Measurements from ENCODE around the gene PLPPR3.

Gene PLPPR3

DNA sequence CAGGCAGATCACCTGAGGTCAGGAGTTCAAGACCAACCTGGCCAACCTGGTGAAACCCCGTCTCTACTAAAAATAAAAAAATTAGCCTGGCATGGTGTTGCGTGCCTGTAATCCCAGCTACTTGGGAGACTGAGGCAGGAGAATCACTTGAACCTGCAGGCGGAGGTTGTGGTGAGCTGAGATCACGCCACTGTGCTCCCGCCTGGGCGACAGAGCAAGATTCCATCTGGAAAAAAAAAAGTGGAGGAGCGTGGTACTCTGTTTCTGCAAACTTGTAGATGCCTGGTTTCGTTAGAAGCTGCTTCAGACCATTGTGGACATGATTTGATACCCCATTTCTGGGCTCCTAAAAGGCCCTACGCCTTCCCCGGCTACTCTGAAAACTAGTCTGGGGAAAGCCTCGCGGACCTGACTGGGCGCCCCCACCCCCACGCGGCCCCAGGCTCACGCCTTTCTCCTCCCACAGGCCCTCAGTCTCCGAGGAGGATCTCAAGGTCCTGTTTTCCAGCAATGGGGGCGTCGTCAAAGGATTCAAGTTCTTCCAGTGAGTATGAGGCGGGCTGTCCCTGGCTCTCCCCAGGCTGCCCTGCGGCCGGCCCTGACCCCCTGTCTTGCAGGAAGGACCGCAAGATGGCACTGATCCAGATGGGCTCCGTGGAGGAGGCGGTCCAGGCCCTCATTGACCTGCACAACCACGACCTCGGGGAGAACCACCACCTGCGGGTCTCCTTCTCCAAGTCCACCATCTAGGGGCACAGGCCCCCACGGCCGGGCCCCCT is 11.5 kb downstream of the PLPPR3 start:
- no peak overlapping the region for H3K18ac ChIP-seq (ENCODE audit: low read length)
- H2BK15ac ChIP-seq (ENCODE audit: low read length), result no peak overlapping the region
- H3K9me3 ChIP-seq (replicated peaks in 1 of 2; ENCODE audit: control insufficient read depth in 2 of 2, insufficient read depth in 1 of 2, low read depth in 1 of 2, low read length in 2 of 2), result peaks cover 0 to 3% of the 10 kb centered on the region in 2 donors
- H4K91ac ChIP-seq (ENCODE audit: low read depth, low read length, poor library complexity), result no peak overlapping the region
- no peak for DNase-seq (ENCODE audit: low spot score)
- no peak overlapping the region for H3K9ac ChIP-seq (ENCODE audit: low read depth, low read length, poor library complexity)
- H3K27ac ChIP-seq (replicated peaks; ENCODE audit: low read length), result no peak overlapping the region
- no CpG with 5 or more reads among the region's 30 CpGs for WGBS, 2 donors (ENCODE audit: extremely low coverage in 2 of 2, insufficient read length in 2 of 2, insufficient replicate concordance in 1 of 2)
- peaks cover 75 to 85% of the 10 kb centered on the region in 2 donors for H3K36me3 ChIP-seq (replicated peaks in 1 of 2; ENCODE audit: control insufficient read depth in 2 of 2, insufficient read depth in 2 of 2, low read length in 2 of 2)
- H2BK120ac ChIP-seq (ENCODE audit: low read depth, low read length), result no peak overlapping the region
- H3K27me3 ChIP-seq (ENCODE audit: control insufficient read depth in 3 of 3, insufficient read depth in 3 of 3, low read depth in 1 of 3, low read length in 3 of 3), result no peaks in the 10 kb centered on the region
- H2AFZ ChIP-seq (ENCODE audit: low read length), result no peak overlapping the region
- H3K4me1 ChIP-seq (ENCODE audit: control insufficient read depth in 2 of 2, insufficient read depth in 1 of 2, low read depth in 1 of 2, low read length in 2 of 2), result no peaks in the 10 kb centered on the region
- no peak overlapping the region for H3K4me2 ChIP-seq (ENCODE audit: insufficient read depth, low read length, poor library complexity, severe bottlenecking)
- H2BK5ac ChIP-seq (ENCODE audit: low read length), result peak overlapping the region; percentile 66
- no peak overlapping the region for H2AK5ac ChIP-seq (ENCODE audit: low read depth, low read length)
- peak overlapping the region; percentile 12 for H3K23ac ChIP-seq (ENCODE audit: low read depth, low read length, poor library complexity)
- H3K4me3 ChIP-seq (ENCODE audit: low read length in 2 of 2), result no peak overlapping the region
- H3K4ac ChIP-seq (ENCODE audit: low read length), result no peak overlapping the region
- H2BK12ac ChIP-seq (ENCODE audit: low read length), result no peak overlapping the region
- H3K79me1 ChIP-seq (ENCODE audit: low read depth, low read length), result peaks cover 41% of the 10 kb centered on the region
- peak overlapping the region; percentile 38 for H3K14ac ChIP-seq (ENCODE audit: low read length)
- no peak overlapping the region for H4K8ac ChIP-seq (ENCODE audit: low read depth, low read length)

DNA sequence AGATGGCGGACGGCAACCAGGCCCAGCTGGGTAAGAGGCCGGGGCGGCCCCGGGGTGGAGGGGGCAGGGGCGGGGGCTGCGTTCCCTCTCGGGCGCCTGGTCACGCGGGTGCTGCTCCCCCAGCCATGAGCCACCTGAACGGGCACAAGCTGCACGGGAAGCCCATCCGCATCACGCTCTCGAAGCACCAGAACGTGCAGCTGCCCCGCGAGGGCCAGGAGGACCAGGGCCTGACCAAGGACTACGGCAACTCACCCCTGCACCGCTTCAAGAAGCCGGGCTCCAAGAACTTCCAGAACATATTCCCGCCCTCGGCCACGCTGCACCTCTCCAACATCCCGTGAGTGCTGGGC is 13.4 kb downstream of the PLPPR3 start:
- no CpG with 5 or more reads among the region's 26 CpGs for WGBS, 2 donors (ENCODE audit: extremely low coverage in 2 of 2, insufficient read length in 2 of 2, insufficient replicate concordance in 1 of 2)
- H3K36me3 ChIP-seq (replicated peaks in 1 of 2; ENCODE audit: control insufficient read depth in 2 of 2, insufficient read depth in 2 of 2, low read length in 2 of 2), result peaks cover 84 to 88% of the 10 kb centered on the region in 2 donors
- H4K91ac ChIP-seq (ENCODE audit: low read depth, low read length, poor library complexity), result no peak overlapping the region

DNA sequence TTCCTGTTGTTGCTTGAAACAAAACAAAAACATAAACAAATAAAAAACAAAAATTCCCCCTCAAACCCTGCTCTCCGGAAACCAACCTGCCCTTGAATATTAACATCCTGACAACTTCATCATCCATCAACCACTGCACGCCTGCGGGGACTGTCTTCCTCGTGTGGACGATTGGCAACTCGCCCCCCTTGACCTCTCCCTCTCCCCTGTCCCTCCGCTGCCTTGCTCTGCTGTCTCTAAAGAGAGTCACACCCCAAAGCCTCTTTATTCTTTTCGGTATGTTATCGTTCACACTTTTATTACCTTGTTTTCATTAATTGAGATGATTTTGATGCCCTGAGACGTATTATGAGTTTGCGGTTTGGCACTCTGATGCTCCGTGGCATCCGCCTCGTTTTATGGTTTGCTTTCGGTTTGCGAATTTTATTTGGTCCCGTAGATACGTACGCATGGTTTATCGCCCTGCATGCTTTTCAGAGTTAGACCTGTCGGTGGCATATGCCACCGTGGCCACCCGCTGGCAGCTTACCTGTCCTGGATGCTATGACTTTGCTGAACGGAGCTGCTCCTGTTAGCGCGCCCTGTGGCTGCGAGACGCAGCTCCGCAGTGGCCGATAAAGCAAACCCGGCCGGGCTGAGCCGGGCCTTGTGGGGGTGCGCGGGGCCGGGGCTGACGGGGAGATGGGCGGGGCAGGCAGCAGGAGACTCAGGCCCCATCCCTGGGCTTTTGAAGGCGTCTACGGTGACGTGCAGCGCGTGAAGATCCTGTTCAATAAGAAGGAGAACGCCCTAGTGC is 13.9 kb downstream of the PLPPR3 start:
- Histone ChIP-seq H3K9me3 (replicated peaks in 1 of 2; ENCODE audit: control insufficient read depth in 2 of 2, insufficient read depth in 1 of 2, low read depth in 1 of 2, low read length in 2 of 2) (peaks cover 0 to under 1% of the 10 kb centered on the region in 2 donors), H3K9ac (ENCODE audit: low read depth, low read length, poor library complexity) (no peak overlapping the region), H2AK5ac (ENCODE audit: low read depth, low read length) (no peak overlapping the region), H3K18ac (ENCODE audit: low read length) (no peak overlapping the region), H3K36me3 (replicated peaks in 1 of 2; ENCODE audit: control insufficient read depth in 2 of 2, insufficient read depth in 2 of 2, low read length in 2 of 2) (peaks cover 86 to 94% of the 10 kb centered on the region in 2 donors), H3K4me2 (ENCODE audit: insufficient read depth, low read length, poor library complexity, severe bottlenecking) (no peak overlapping the region), H4K8ac (ENCODE audit: low read depth, low read length) (no peak overlapping the region), H3K4ac (ENCODE audit: low read length) (no peak overlapping the region), H3K4me1 (ENCODE audit: control insufficient read depth in 2 of 2, insufficient read depth in 1 of 2, low read depth in 1 of 2, low read length in 2 of 2) (no peaks in the 10 kb centered on the region), H2BK15ac (ENCODE audit: low read length) (no peak overlapping the region), H3K14ac (ENCODE audit: low read length) (no peak overlapping the region), H2BK12ac (ENCODE audit: low read length) (no peak overlapping the region), H3K27me3 (ENCODE audit: control insufficient read depth in 3 of 3, insufficient read depth in 3 of 3, low read depth in 1 of 3, low read length in 3 of 3) (no peaks in the 10 kb centered on the region), H3K79me1 (ENCODE audit: low read depth, low read length) (peaks cover 42% of the 10 kb centered on the region), H2BK120ac (ENCODE audit: low read depth, low read length) (no peak overlapping the region), H4K91ac (ENCODE audit: low read depth, low read length, poor library complexity) (no peak overlapping the region), H3K23ac (ENCODE audit: low read depth, low read length, poor library complexity) (no peak overlapping the region), H2BK5ac (ENCODE audit: low read length) (no peak overlapping the region), H3K27ac (replicated peaks; ENCODE audit: low read length) (no peak overlapping the region), H2AFZ (ENCODE audit: low read length) (no peak overlapping the region), H3K4me3 (ENCODE audit: low read length in 2 of 2) (no peak overlapping the region)
- 100% methylated on average over 1 of the region's 44 CpGs for WGBS, 2 donors (ENCODE audit: extremely low coverage in 2 of 2, insufficient read length in 2 of 2, insufficient replicate concordance in 1 of 2)
- no peak for DNase-seq (ENCODE audit: low spot score)

More for the DNA sequence above, 13.4 kb downstream of the PLPPR3 start:
- no peak overlapping the region for H3K27ac ChIP-seq (replicated peaks; ENCODE audit: low read length)
- no peak overlapping the region for H2BK15ac ChIP-seq (ENCODE audit: low read length)
- no peak overlapping the region for H3K14ac ChIP-seq (ENCODE audit: low read length)
- peaks cover 45% of the 10 kb centered on the region for H3K79me1 ChIP-seq (ENCODE audit: low read depth, low read length)
- H3K23ac ChIP-seq (ENCODE audit: low read depth, low read length, poor library complexity), result no peak overlapping the region
- no peaks in the 10 kb centered on the region for H3K27me3 ChIP-seq (ENCODE audit: control insufficient read depth in 3 of 3, insufficient read depth in 3 of 3, low read depth in 1 of 3, low read length in 3 of 3)
- no peak overlapping the region for H3K4me2 ChIP-seq (ENCODE audit: insufficient read depth, low read length, poor library complexity, severe bottlenecking)
- DNase-seq (ENCODE audit: low spot score), result no peak
- no peak overlapping the region for H2AK5ac ChIP-seq (ENCODE audit: low read depth, low read length)
- H4K8ac ChIP-seq (ENCODE audit: low read depth, low read length), result no peak overlapping the region
- no peak overlapping the region for H2AFZ ChIP-seq (ENCODE audit: low read length)
- H2BK5ac ChIP-seq (ENCODE audit: low read length), result no peak overlapping the region
- no peak overlapping the region for H3K4me3 ChIP-seq (ENCODE audit: low read length in 2 of 2)
- no peak overlapping the region for H2BK12ac ChIP-seq (ENCODE audit: low read length)
- no peak overlapping the region for H3K18ac ChIP-seq (ENCODE audit: low read length)
- H3K4me1 ChIP-seq (ENCODE audit: control insufficient read depth in 2 of 2, insufficient read depth in 1 of 2, low read depth in 1 of 2, low read length in 2 of 2), result no peaks in the 10 kb centered on the region
- no peak overlapping the region for H3K4ac ChIP-seq (ENCODE audit: low read length)
- H2BK120ac ChIP-seq (ENCODE audit: low read depth, low read length), result no peak overlapping the region
- H3K9ac ChIP-seq (ENCODE audit: low read depth, low read length, poor library complexity), result no peak overlapping the region
- peaks cover 0 to 1% of the 10 kb centered on the region in 2 donors for H3K9me3 ChIP-seq (replicated peaks in 1 of 2; ENCODE audit: control insufficient read depth in 2 of 2, insufficient read depth in 1 of 2, low read depth in 1 of 2, low read length in 2 of 2)

DNA sequence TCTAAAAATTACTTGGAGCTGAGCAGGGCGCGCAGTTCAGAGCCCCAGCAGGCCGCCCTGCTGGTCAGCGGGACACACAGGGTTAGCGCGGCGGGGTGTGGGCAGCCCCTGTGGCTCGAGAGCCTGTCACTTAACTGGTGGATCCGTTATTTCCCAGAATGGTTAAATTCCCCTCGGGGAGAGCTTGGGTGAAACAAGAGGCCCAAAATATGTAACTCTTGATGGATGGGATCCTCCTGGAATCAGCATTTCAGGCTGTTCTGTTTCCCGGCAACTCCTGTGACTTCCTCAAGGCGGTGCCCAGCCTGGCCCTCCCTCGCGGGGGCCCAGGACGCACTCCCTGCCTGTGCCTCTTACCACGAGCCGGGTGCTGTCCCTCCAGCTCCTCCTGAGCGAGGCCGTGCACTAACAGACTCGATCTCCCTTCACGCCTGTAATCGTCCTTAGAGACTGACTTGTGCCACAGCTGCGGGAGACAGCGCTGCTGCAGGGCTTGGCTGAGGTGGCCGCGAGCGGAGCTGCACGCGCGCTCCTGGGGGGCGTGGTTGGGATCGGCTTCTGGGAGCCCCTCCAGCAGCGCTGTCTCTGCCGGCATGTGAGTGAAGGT is 14.8 kb downstream of the PLPPR3 start:
- peaks cover 82 to 100% of the 10 kb centered on the region in 2 donors for H3K36me3 ChIP-seq (replicated peaks in 1 of 2; ENCODE audit: control insufficient read depth in 2 of 2, insufficient read depth in 2 of 2, low read length in 2 of 2)
- WGBS, 2 donors (ENCODE audit: extremely low coverage in 2 of 2, insufficient read length in 2 of 2, insufficient replicate concordance in 1 of 2), result no CpG with 5 or more reads among the region's 34 CpGs

More for the DNA sequence above, 14.8 kb downstream of the PLPPR3 start:
- peak overlapping the region; percentile 84 for H3K9ac ChIP-seq (ENCODE audit: low read depth, low read length, poor library complexity)
- DNase-seq (ENCODE audit: low spot score), result no peak
- peak overlapping the region in 1 of 2 donors; percentile 29 for H3K4me3 ChIP-seq (ENCODE audit: low read length in 2 of 2)
- no peak overlapping the region for H4K8ac ChIP-seq (ENCODE audit: low read depth, low read length)
- H2AK5ac ChIP-seq (ENCODE audit: low read depth, low read length), result no peak overlapping the region
- H3K4ac ChIP-seq (ENCODE audit: low read length), result no peak overlapping the region
- no peak overlapping the region for H3K14ac ChIP-seq (ENCODE audit: low read length)
- no peak overlapping the region for H3K27ac ChIP-seq (replicated peaks; ENCODE audit: low read length)
- no peak overlapping the region for H2BK5ac ChIP-seq (ENCODE audit: low read length)
- H3K79me1 ChIP-seq (ENCODE audit: low read depth, low read length), result peaks cover 41% of the 10 kb centered on the region
- no peak overlapping the region for H2BK15ac ChIP-seq (ENCODE audit: low read length)
- H2AFZ ChIP-seq (ENCODE audit: low read length), result no peak overlapping the region
- H3K4me2 ChIP-seq (ENCODE audit: insufficient read depth, low read length, poor library complexity, severe bottlenecking), result no peak overlapping the region
- H2BK12ac ChIP-seq (ENCODE audit: low read length), result no peak overlapping the region
- no peak overlapping the region for H2BK120ac ChIP-seq (ENCODE audit: low read depth, low read length)
- peak overlapping the region; percentile 91 for H3K23ac ChIP-seq (ENCODE audit: low read depth, low read length, poor library complexity)
- no peak overlapping the region for H4K91ac ChIP-seq (ENCODE audit: low read depth, low read length, poor library complexity)
- H3K18ac ChIP-seq (ENCODE audit: low read length), result no peak overlapping the region
- peaks cover 3 to 7% of the 10 kb centered on the region in 2 donors for H3K4me1 ChIP-seq (ENCODE audit: control insufficient read depth in 2 of 2, insufficient read depth in 1 of 2, low read depth in 1 of 2, low read length in 2 of 2)
- H3K9me3 ChIP-seq (replicated peaks in 1 of 2; ENCODE audit: control insufficient read depth in 2 of 2, insufficient read depth in 1 of 2, low read depth in 1 of 2, low read length in 2 of 2), result no peaks in the 10 kb centered on the region
- no peaks in the 10 kb centered on the region for H3K27me3 ChIP-seq (ENCODE audit: control insufficient read depth in 3 of 3, insufficient read depth in 3 of 3, low read depth in 1 of 3, low read length in 3 of 3)

Data from neuronal stem cell (in vitro differentiated cells).